CD14-positive monocyte (primary cell): ENCODE data around the gene TXLNB. TPM values are rescaled to one million over a fixed set of nuclear protein-coding genes. Genes with fewer than 3 reads are reported as not detected.

Source experiments
- DNase-seq, 3 donors: peaks; one replicate each; pipeline ENCODE4 v3.0.0-alpha.2; 2011 to 2022
- H2AFZ ChIP-seq: 2 replicates; pipeline ENCODE4 v1.6.0; 2012; ENCODE audit warnings: mild to moderate bottlenecking, low read depth, low read length, inconsistent platforms; ENCODE audit not compliant: insufficient read depth, poor library complexity, severe bottlenecking
- H3K27ac ChIP-seq, 2 donors: 1 replicate in 1 of 2; 2 replicates in 1 of 2; pipeline ENCODE4 v1.5.1; 2012 to 2013; ENCODE audit warnings: low read length in 2 of 2, control low read depth in 1 of 2, inconsistent platforms in 1 of 2, low read depth in 1 of 2, mild to moderate bottlenecking in 1 of 2
- H3K27me3 ChIP-seq, 2 donors: one replicate each; pipeline versions ENCODE4 v1.6.0 to v1.6.1; 2011 to 2013; ENCODE audit warnings: low read length in 2 of 2; ENCODE audit not compliant: control insufficient read depth in 2 of 2, insufficient read depth in 2 of 2
- H3K36me3 ChIP-seq, 2 donors: replicated peaks in 1 of 2; 1 replicate in 1 of 2; 2 replicates in 1 of 2; pipeline versions ENCODE4 v1.5.1 to v1.6.1; 2012 to 2013; ENCODE audit warnings: low read length in 2 of 2, control low read depth in 1 of 2, inconsistent platforms in 1 of 2, mild to moderate bottlenecking in 1 of 2; ENCODE audit not compliant: insufficient read depth in 2 of 2, control insufficient read depth in 1 of 2
- H3K4me1 ChIP-seq, 2 donors: 1 replicate in 1 of 2; 2 replicates in 1 of 2; pipeline versions ENCODE4 v1.5.1 to v1.6.1; 2012 to 2013; ENCODE audit warnings: low read length in 2 of 2, control low read depth in 1 of 2, inconsistent platforms in 1 of 2, mild to moderate bottlenecking in 1 of 2, moderate library complexity in 1 of 2; ENCODE audit not compliant: insufficient read depth in 2 of 2, control insufficient read depth in 1 of 2
- H3K4me2 ChIP-seq: replicated peaks from 2 replicates; pipeline ENCODE3; 2012; ENCODE audit warnings: low read length, moderate library complexity, mild to moderate bottlenecking; ENCODE audit not compliant: poor library complexity, severe bottlenecking; ENCODE audit errors: extremely low read depth
- H3K4me3 ChIP-seq, 3 experiments: fragments of 200-600 bp in 1 of 3; sonication (generic) in 1 of 3; replicated peaks in 1 of 3; 1 replicate in 2 of 3; 2 replicates in 1 of 3; pipeline ENCODE4 v1.5.1; 2011 to 2013; ENCODE audit warnings: low read length in 3 of 3, mild to moderate bottlenecking in 3 of 3, control low read depth in 2 of 3, low read depth in 2 of 3, inconsistent platforms in 1 of 3, moderate library complexity in 1 of 3
- H3K79me2 ChIP-seq: 2 replicates; pipeline ENCODE4 v1.6.0; 2012; ENCODE audit warnings: mild to moderate bottlenecking, control low read depth, inconsistent platforms, low read length, moderate library complexity; ENCODE audit not compliant: insufficient read depth
- H3K9ac ChIP-seq: 2 replicates; pipeline ENCODE4 v1.6.0; 2017; ENCODE audit warnings: low read length, mild to moderate bottlenecking; ENCODE audit not compliant: insufficient read depth, poor library complexity, severe bottlenecking
- H3K9me3 ChIP-seq, 2 donors: replicated peaks in 1 of 2; 1 replicate in 1 of 2; 2 replicates in 1 of 2; pipeline versions ENCODE4 v1.5.1 to v1.6.1; 2012 to 2013; ENCODE audit warnings: low read length in 2 of 2, control low read depth in 1 of 2; ENCODE audit not compliant: control insufficient read depth in 1 of 2, insufficient read depth in 1 of 2
- H4K20me1 ChIP-seq: 2 replicates; pipeline ENCODE4 v1.6.0; 2012; ENCODE audit warnings: mild to moderate bottlenecking, low read length, control low read depth, moderate library complexity; ENCODE audit not compliant: insufficient read depth
- H3K27ac Mint-ChIP-seq, 7 donors: one replicate each; pipeline ENCODE4 v1.8.0; 2020; ENCODE audit warnings: mild to moderate bottlenecking in 7 of 7, mixed read lengths in 7 of 7, moderate library complexity in 6 of 7, inconsistent platforms in 2 of 7
- H3K27me3 Mint-ChIP-seq, 3 donors: one replicate each; pipeline ENCODE4 v1.8.0; 2021 to 2022; ENCODE audit warnings: low read depth in 3 of 3, mild to moderate bottlenecking in 3 of 3, mixed read lengths in 3 of 3, moderate library complexity in 3 of 3, inconsistent platforms in 1 of 3
- H3K36me3 Mint-ChIP-seq, 2 donors: one replicate each; pipeline ENCODE4 v1.8.0; 2020; ENCODE audit warnings: mixed read lengths in 2 of 2, inconsistent platforms in 1 of 2, mild to moderate bottlenecking in 1 of 2
- H3K4me1 Mint-ChIP-seq: one replicate; pipeline ENCODE4 v1.8.0; 2020; ENCODE audit warnings: mild to moderate bottlenecking, mixed read lengths
- H3K4me3 Mint-ChIP-seq, 2 donors: one replicate each; pipeline ENCODE4 v1.8.0; 2020; ENCODE audit warnings: mild to moderate bottlenecking in 2 of 2, mixed read lengths in 2 of 2, moderate library complexity in 1 of 2
- H3K9me3 Mint-ChIP-seq, 7 donors: one replicate each; pipeline ENCODE4 v1.8.0; 2020 to 2022; ENCODE audit warnings: mixed read lengths in 7 of 7, mild to moderate bottlenecking in 6 of 7, moderate library complexity in 6 of 7, inconsistent platforms in 2 of 7
- CTCF ChIP-seq: fragments of 200-600 bp; IDR thresholded peaks from one replicate; pipeline ENCODE4 v1.8.0; 2022; ENCODE audit warnings: antibody characterized with exemption, mild to moderate bottlenecking
- WGBS: methylation state at CpG from one replicate; pipeline ENCODE4 v1.1.5; 2013; ENCODE audit warnings: missing lambda C conversion rate; ENCODE audit not compliant: insufficient coverage; 5-methylcytosine and 5-hydroxymethylcytosine counted together
- intact Hi-C, 2 donors: fragments of 100-400 bp; cut with micrococcal nuclease; formaldehyde crosslinking; loops; one replicate each; pipeline versions ENCODE4 v1.15.0 to v1.15.1; 2023
- polyA plus RNA-seq, 3 donors: library from polyadenylated mRNA; depleted of rRNA in 1 of 3; unstranded in 2 of 3; stranded (reverse) in 1 of 3; fragments of 300-500 nt in 2 of 3; fragments of >200 nt in 1 of 3; fragmentation: Illumina TruSeq in 2 of 3; gene quantifications; 1 replicate in 2 of 3; 2 replicates in 1 of 3; pipeline ENCODE4 v1.2.3, GENCODE V29; 2012 to 2021

TXLNB gene
- polyA plus RNA-seq, 3 donors, result 0.04 to 0.25 (median 0.14) TPM

- H3K9ac ChIP-seq, result peak overlapping the region; percentile 31
- no peaks in the 10 kb centered on the region for H3K36me3 ChIP-seq
- H3K79me2 ChIP-seq, result no peaks in the 10 kb centered on the region
- WGBS, result no CpG with 5 or more reads among the region's 5 CpGs
- H3K27ac ChIP-seq, result peak overlapping the region in 1 of 2 donors; percentile 91
- no peak overlapping the region for H3K4me3 ChIP-seq
- Mint-ChIP-seq H3K4me3 (no peak overlapping the region), H3K27me3 (peaks cover 0 to 2% (median 0%) of the 10 kb centered on the region in 3 donors), H3K27ac (peak overlapping the region; percentile 92 to 99 (median 97)), H3K9me3 (peaks cover 0 to 4% (median 2%) of the 10 kb centered on the region in 7 donors), H3K36me3 (peaks cover 3% of the 10 kb centered on the region in 2 donors), H3K4me1 (peaks cover 68% of the 10 kb centered on the region)
- intact Hi-C loops, result loop anchor here (5.0 to 10.0 kb wide), 2 partner anchors 43 to 709 kb away; partner anchors contain the start of gene TXLNB (in 2 of the 2)
- DNase-seq, result no peak
- H2AFZ ChIP-seq, result no peak overlapping the region
- H3K9me3 ChIP-seq, result no peaks in the 10 kb centered on the region
- peaks cover 57 to 65% of the 10 kb centered on the region in 2 donors for H3K4me1 ChIP-seq
- H4K20me1 ChIP-seq, result no peaks in the 10 kb centered on the region
- peak overlapping the region; percentile 4 for H3K4me2 ChIP-seq
- TF ChIP-seq CTCF, result no peak
- no peaks in the 10 kb centered on the region for H3K27me3 ChIP-seq
Observed at GRCh38 chr6:139335447-139336210, 43.8 kb upstream of the TXLNB start.

GRCh38 chr6:139334806-139335446 lies 43.1 kb upstream of the TXLNB start:
- H3K9me3 Mint-ChIP-seq, result peaks cover 0 to 3% (median 0%) of the 10 kb centered on the region in 7 donors
- intact Hi-C loops, result loop anchor here (5.0 to 10.0 kb wide), 2 partner anchors 43 to 710 kb away; partner anchors contain the start of gene TXLNB (in 2 of the 2)
- DNase-seq, result peak; percentile 80 to 94 (median 91)
- Histone ChIP-seq H3K9ac (peak overlapping the region; percentile 31), H3K4me1 (peaks cover 52 to 60% of the 10 kb centered on the region in 2 donors), H3K4me2 (peak overlapping the region; percentile 12), H3K36me3 (no peaks in the 10 kb centered on the region), H2AFZ (peak overlapping the region; percentile 11), H3K79me2 (no peaks in the 10 kb centered on the region), H3K4me3 (peak overlapping the region in 1 of 3 experiments; percentile 10), H3K9me3 (no peaks in the 10 kb centered on the region), H3K27me3 (no peaks in the 10 kb centered on the region), H3K27ac (peak overlapping the region in 1 of 2 donors; percentile 91), H4K20me1 (no peaks in the 10 kb centered on the region)
- peaks cover 3% of the 10 kb centered on the region in 2 donors for H3K36me3 Mint-ChIP-seq
- peaks cover 63% of the 10 kb centered on the region for H3K4me1 Mint-ChIP-seq
- 50% methylated on average over 2 of the region's 5 CpGs for WGBS
- H3K27ac Mint-ChIP-seq, result peak overlapping the region; percentile 92 to 99 (median 97)
- TF ChIP-seq CTCF, result no peak
- peaks cover 0 to 2% (median 0%) of the 10 kb centered on the region in 3 donors for H3K27me3 Mint-ChIP-seq
- H3K4me3 Mint-ChIP-seq, result no peak overlapping the region
